Mucosa of stomach (tissue), 1 donor: ENCODE data around the gene MDM2.

Experiments
- H3K27me3 ChIP-seq: one replicate; pipeline ENCODE4 v1.7.0; 2013; ENCODE audit warnings: mild to moderate bottlenecking, low read length; ENCODE audit not compliant: control insufficient read depth, insufficient read depth
- H3K36me3 ChIP-seq: one replicate; pipeline ENCODE4 v1.7.0; 2013; ENCODE audit warnings: low read length; ENCODE audit not compliant: control insufficient read depth, insufficient read depth
- H3K4me1 ChIP-seq: one replicate; pipeline ENCODE4 v1.7.0; 2013; ENCODE audit warnings: mild to moderate bottlenecking, low read length; ENCODE audit not compliant: control insufficient read depth, insufficient read depth
- H3K4me3 ChIP-seq: one replicate; pipeline ENCODE4 v1.7.0; 2013; ENCODE audit warnings: low read length
- H3K9ac ChIP-seq: one replicate; pipeline ENCODE4 v1.7.0; 2013; ENCODE audit warnings: mild to moderate bottlenecking, low read length, moderate library complexity
- H3K9me3 ChIP-seq: one replicate; pipeline ENCODE4 v1.7.0; 2013; ENCODE audit warnings: mild to moderate bottlenecking, low read length, moderate library complexity; ENCODE audit not compliant: control insufficient read depth
- donor health status: Pancreatic carcinoma.

MDM2 gene

DNA sequence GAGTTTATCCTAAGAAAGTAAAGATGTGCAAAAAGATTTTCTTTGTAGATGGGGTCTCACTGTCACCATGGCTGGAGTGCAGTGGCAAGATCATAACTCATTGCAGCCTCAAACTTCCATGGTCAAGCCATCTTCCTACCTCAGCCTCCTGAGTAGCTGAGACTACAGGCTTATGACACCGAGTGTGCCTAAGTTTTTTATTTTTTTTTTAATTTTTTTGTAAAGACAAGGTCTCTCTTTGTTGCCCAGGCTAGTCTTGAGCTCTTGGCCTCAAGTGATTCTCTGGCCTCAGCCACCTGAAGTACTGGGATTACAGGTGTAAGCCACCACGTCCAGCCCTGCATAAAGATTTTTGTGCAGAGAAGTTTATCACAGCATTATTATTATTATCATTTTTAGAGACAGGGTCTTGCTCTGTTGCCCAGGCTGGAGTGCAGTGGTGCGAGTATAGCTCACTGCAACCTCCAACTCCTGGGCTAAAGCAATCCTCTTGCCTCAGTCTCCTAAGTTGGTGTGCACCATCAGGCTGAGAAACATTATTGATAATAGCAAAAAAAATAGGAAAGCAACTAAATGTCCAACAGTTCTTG is 19.3 kb upstream of the MDM2 start:
- Histone ChIP-seq H3K36me3 (no peaks in the 10 kb centered on the region), H3K9me3 (no peaks in the 10 kb centered on the region), H3K4me3 (no peak overlapping the region), H3K9ac (no peak overlapping the region), H3K4me1 (peaks cover 16% of the 10 kb centered on the region), H3K27me3 (no peaks in the 10 kb centered on the region)

- Histone ChIP-seq H3K36me3 (no peaks in the 10 kb centered on the region), H3K27me3 (no peaks in the 10 kb centered on the region), H3K9me3 (no peaks in the 10 kb centered on the region), H3K4me3 (no peak overlapping the region), H3K9ac (no peak overlapping the region), H3K4me1 (peaks cover 16% of the 10 kb centered on the region)
These were observed 18.7 kb upstream of the MDM2 start for GRCh38 chr12:68789144-68789878.

- Histone ChIP-seq H3K9ac (no peak overlapping the region), H3K4me1 (peaks cover 18% of the 10 kb centered on the region), H3K36me3 (no peaks in the 10 kb centered on the region), H3K4me3 (no peak overlapping the region), H3K9me3 (no peaks in the 10 kb centered on the region), H3K27me3 (no peaks in the 10 kb centered on the region)
These were observed 17.7 kb upstream of the MDM2 start for GRCh38 chr12:68790081-68790951.

DNA sequence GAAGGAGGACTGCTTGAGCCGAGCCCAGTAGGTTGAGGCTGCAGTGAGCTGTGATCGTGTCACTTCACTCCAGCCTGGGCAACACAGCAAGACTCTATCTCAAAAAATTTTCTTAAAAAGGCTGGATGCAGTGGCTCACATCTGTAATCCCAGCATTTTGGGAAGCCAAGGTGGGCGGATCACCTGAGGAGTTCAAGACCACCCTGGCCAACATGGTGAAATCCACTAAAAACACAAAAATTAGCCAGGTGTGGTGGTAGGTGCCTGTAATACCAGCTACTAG is 17.1 kb upstream of the MDM2 start:
- Histone ChIP-seq H3K36me3 (no peaks in the 10 kb centered on the region), H3K27me3 (no peaks in the 10 kb centered on the region), H3K4me3 (no peak overlapping the region), H3K4me1 (peaks cover 18% of the 10 kb centered on the region), H3K9me3 (no peaks in the 10 kb centered on the region), H3K9ac (no peak overlapping the region)

DNA sequence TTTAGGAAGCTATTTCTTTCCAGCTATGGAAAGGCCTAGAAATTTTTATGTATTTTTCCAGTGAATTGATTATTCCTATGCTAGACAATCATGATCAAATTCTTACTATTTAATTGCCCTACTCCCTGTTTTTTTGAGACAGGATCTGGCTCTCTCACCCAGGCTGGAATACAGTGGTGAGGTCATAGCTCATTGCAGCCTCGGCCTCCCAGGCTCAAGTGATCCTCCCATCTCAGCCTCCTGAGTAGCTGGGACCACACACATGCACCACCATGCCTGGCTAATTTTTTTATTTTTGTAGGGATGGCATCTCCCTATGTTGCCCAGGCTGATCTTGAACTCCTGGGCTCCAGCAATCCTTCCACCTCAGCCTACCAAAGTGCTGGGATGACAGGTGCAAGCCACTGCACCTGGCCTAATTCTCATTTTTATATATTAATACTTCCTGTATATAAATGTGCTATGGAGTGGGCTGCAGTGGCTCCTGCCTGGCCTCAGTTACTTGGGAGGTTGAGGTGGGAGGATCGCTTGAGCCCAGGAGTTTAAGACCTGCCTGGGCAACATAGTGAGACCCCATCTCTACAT is 16.0 kb upstream of the MDM2 start:
- H3K36me3 ChIP-seq: no peaks in the 10 kb centered on the region
- no peaks in the 10 kb centered on the region for H3K27me3 ChIP-seq
- H3K4me1 ChIP-seq: peaks cover 18% of the 10 kb centered on the region
- no peak overlapping the region for H3K9ac ChIP-seq
- H3K4me3 ChIP-seq: no peak overlapping the region
- H3K9me3 ChIP-seq: no peaks in the 10 kb centered on the region

DNA sequence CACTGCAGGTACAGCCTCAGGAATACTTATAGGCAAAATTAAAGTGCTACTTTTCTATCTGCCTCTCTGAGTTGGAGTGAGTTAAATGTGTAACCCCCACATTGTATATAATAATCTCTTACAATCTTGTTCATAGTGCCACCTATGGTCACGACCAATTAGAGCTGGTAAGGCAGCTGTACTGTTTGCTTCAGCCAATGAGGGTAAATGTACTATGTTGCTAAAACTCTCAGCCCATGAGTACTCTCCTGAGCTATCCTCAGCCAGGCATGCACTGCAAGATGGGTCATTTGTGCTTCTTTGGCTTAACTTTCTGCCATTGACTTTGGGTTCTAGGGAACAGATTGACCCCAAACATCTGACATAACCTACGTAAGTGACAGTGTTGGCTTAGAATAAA is 15.0 kb upstream of the MDM2 start:
- Histone ChIP-seq H3K9me3 (no peaks in the 10 kb centered on the region), H3K27me3 (no peaks in the 10 kb centered on the region), H3K9ac (no peak overlapping the region), H3K36me3 (no peaks in the 10 kb centered on the region), H3K4me1 (peaks cover 11% of the 10 kb centered on the region), H3K4me3 (no peak overlapping the region)

- no peak overlapping the region for H3K9ac ChIP-seq
- no peak overlapping the region for H3K4me3 ChIP-seq
- H3K36me3 ChIP-seq: no peaks in the 10 kb centered on the region
- no peaks in the 10 kb centered on the region for H3K9me3 ChIP-seq
- no peaks in the 10 kb centered on the region for H3K27me3 ChIP-seq
- peaks cover 11% of the 10 kb centered on the region for H3K4me1 ChIP-seq
These were observed 14.5 kb upstream of the MDM2 start for GRCh38 chr12:68793436-68793835.

DNA sequence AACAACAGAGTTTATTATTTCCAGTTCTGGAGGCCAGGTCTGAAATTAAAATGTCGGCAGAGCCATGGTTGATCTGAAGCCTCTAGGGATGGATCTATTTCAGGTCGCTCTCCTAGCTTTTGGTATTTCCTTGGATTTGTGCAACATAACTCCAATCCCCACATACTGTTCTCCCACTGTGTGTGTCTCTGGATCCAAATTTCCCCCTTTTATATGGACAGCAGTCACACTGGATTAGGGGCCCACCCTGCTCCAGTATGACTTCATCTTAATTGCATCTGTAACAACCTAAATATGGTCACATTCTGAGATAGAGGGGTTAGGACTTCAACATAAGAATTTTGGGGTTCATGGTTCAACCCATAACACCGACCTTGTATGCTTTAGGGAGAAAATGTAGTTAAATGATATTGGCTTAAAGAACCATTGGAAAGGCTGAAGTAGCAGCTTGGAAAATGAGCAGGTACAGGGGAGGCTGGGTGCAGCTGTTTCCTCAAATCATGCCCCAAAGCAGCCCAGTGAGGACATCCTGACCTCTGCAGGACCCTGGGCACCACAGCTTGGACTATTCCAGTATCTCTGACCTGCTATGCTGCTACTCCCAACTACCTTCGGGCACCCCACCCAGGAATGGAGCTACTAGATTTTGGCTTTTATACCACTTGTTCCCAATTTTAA is 13.9 kb upstream of the MDM2 start:
- Histone ChIP-seq H3K36me3 (no peaks in the 10 kb centered on the region), H3K9ac (no peak overlapping the region), H3K4me3 (no peak overlapping the region), H3K4me1 (peaks cover 6% of the 10 kb centered on the region), H3K9me3 (no peaks in the 10 kb centered on the region), H3K27me3 (no peaks in the 10 kb centered on the region)

GRCh38 chr12:68794653-68795251 is 13.2 kb upstream of the MDM2 start:
- no peaks in the 10 kb centered on the region for H3K9me3 ChIP-seq
- no peak overlapping the region for H3K4me3 ChIP-seq
- peaks cover 3% of the 10 kb centered on the region for H3K4me1 ChIP-seq
- H3K27me3 ChIP-seq: no peaks in the 10 kb centered on the region
- H3K9ac ChIP-seq: no peak overlapping the region
- no peaks in the 10 kb centered on the region for H3K36me3 ChIP-seq

- no peaks in the 10 kb centered on the region for H3K36me3 ChIP-seq
These were observed 11.6 kb upstream of the MDM2 start for GRCh38 chr12:68796399-68796798.

DNA sequence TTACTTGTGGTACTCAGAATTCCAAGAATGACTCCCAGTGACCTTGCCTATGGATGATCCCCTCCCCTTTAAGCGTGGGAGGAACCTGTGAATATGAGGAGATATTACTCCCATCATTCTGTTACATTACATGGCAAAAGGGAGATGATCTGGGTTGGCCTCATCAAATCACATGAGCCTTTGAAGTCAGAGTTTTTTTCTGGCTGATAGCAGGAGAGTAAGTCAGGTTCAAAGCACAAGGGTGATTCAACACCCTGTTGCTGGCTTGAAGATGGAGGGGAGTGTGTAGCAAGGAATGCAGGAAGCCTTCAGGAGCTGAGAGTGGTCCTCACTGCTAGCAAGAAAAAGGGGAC is 9.1 kb upstream of the MDM2 start:
- Histone ChIP-seq H3K4me1 (peaks cover 3% of the 10 kb centered on the region), H3K9me3 (no peaks in the 10 kb centered on the region)

More at GRCh38 chr12:68796399-68796798, 11.6 kb upstream of the MDM2 start:
- Histone ChIP-seq H3K4me1 (peaks cover 3% of the 10 kb centered on the region), H3K9ac (no peak overlapping the region), H3K4me3 (no peak overlapping the region), H3K9me3 (no peaks in the 10 kb centered on the region), H3K27me3 (no peaks in the 10 kb centered on the region)

More for the DNA sequence above, 9.1 kb upstream of the MDM2 start:
- H3K9ac ChIP-seq: no peak overlapping the region
- H3K4me3 ChIP-seq: no peak overlapping the region
- H3K27me3 ChIP-seq: no peaks in the 10 kb centered on the region
- H3K36me3 ChIP-seq: no peaks in the 10 kb centered on the region
